ENCODE measurements around the gene ARHGEF28.

The ARHGEF28 gene

GRCh38 chr5:73893813-73894212, 267.8 kb downstream of the ARHGEF28 start:
- TF ChIP-seq POLR2AphosphoS5 (IDR thresholded peaks at IDR 0.05; ENCODE audit: low read depth, low read length) = no peak
- TF ChIP-seq REST (IDR thresholded peaks at IDR 0.05; ENCODE audit: insufficient read depth in 1 of 2, low read depth in 2 of 2, low read length in 2 of 2) = no peak
- TF ChIP-seq FOXP2 (optimal IDR thresholded peaks at IDR 0.05; ENCODE audit: borderline replicate concordance, extremely low read depth, extremely low read length, insufficient read depth) = no peak
- no peak for TF ChIP-seq SIN3A (IDR thresholded peaks at IDR 0.05; ENCODE audit: borderline replicate concordance, insufficient read depth, low read length)
- no peak for TF ChIP-seq TAF1 (IDR thresholded peaks at IDR 0.05; ENCODE audit: borderline replicate concordance, insufficient read depth, low read length)

- no peak for TF ChIP-seq REST (IDR thresholded peaks at IDR 0.05; ENCODE audit: insufficient read depth in 1 of 2, low read depth in 2 of 2, low read length in 2 of 2)
- TF ChIP-seq TAF1 (IDR thresholded peaks at IDR 0.05; ENCODE audit: borderline replicate concordance, insufficient read depth, low read length) = no peak
- TF ChIP-seq POLR2AphosphoS5 (IDR thresholded peaks at IDR 0.05; ENCODE audit: low read depth, low read length) = no peak
- no peak for TF ChIP-seq SIN3A (IDR thresholded peaks at IDR 0.05; ENCODE audit: borderline replicate concordance, insufficient read depth, low read length)
- no peak for TF ChIP-seq FOXP2 (optimal IDR thresholded peaks at IDR 0.05; ENCODE audit: borderline replicate concordance, extremely low read depth, extremely low read length, insufficient read depth)
Observed at GRCh38 chr5:73894860-73895259, 268.9 kb downstream of the ARHGEF28 start.

GRCh38 chr5:73895471-73895870, 269.5 kb downstream of the ARHGEF28 start:
- no peak for TF ChIP-seq FOXP2 (optimal IDR thresholded peaks at IDR 0.05; ENCODE audit: borderline replicate concordance, extremely low read depth, extremely low read length, insufficient read depth)
- no peak for TF ChIP-seq SIN3A (IDR thresholded peaks at IDR 0.05; ENCODE audit: borderline replicate concordance, insufficient read depth, low read length)
- no peak for TF ChIP-seq TAF1 (IDR thresholded peaks at IDR 0.05; ENCODE audit: borderline replicate concordance, insufficient read depth, low read length)
- no peak for TF ChIP-seq REST (IDR thresholded peaks at IDR 0.05; ENCODE audit: insufficient read depth in 1 of 2, low read depth in 2 of 2, low read length in 2 of 2)
- no peak for TF ChIP-seq POLR2AphosphoS5 (IDR thresholded peaks at IDR 0.05; ENCODE audit: low read depth, low read length)

DNA sequence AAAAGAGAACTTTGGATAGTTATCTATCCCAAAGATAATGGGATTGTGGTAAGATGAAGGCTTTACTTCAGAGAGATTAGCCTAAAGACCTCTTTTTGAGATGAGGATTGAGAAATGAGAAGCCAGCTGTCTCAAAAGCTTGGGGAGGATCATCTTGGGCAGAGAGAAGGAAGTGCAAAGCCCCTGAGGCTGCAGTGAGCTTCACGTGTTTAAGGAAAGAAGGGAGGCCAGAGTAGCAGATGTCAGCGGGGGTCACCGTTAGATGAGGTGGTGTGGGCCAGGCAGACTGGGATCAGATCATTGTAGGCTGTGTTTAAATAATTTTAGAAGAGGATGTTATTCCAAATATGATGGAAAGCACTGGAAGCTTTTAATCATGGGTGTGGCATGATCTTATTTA, 270.1 kb downstream of the ARHGEF28 start:
- no peak for TF ChIP-seq POLR2AphosphoS5 (IDR thresholded peaks at IDR 0.05; ENCODE audit: low read depth, low read length)
- no peak for TF ChIP-seq SIN3A (IDR thresholded peaks at IDR 0.05; ENCODE audit: borderline replicate concordance, insufficient read depth, low read length)
- no peak for TF ChIP-seq REST (IDR thresholded peaks at IDR 0.05; ENCODE audit: insufficient read depth in 1 of 2, low read depth in 2 of 2, low read length in 2 of 2)
- TF ChIP-seq FOXP2 (optimal IDR thresholded peaks at IDR 0.05; ENCODE audit: borderline replicate concordance, extremely low read depth, extremely low read length, insufficient read depth) = no peak
- no peak for TF ChIP-seq TAF1 (IDR thresholded peaks at IDR 0.05; ENCODE audit: borderline replicate concordance, insufficient read depth, low read length)

- TF ChIP-seq TAF1 (IDR thresholded peaks at IDR 0.05; ENCODE audit: borderline replicate concordance, insufficient read depth, low read length) = no peak
- no peak for TF ChIP-seq REST (IDR thresholded peaks at IDR 0.05; ENCODE audit: insufficient read depth in 1 of 2, low read depth in 2 of 2, low read length in 2 of 2)
- TF ChIP-seq SIN3A (IDR thresholded peaks at IDR 0.05; ENCODE audit: borderline replicate concordance, insufficient read depth, low read length) = no peak
- no peak for TF ChIP-seq POLR2AphosphoS5 (IDR thresholded peaks at IDR 0.05; ENCODE audit: low read depth, low read length)
- no peak for TF ChIP-seq FOXP2 (optimal IDR thresholded peaks at IDR 0.05; ENCODE audit: borderline replicate concordance, extremely low read depth, extremely low read length, insufficient read depth)
Observed at GRCh38 chr5:73896668-73897067, 270.7 kb downstream of the ARHGEF28 start.
